ENCODE measurements around the gene IP6K3.

IP6K3 gene

DNA sequence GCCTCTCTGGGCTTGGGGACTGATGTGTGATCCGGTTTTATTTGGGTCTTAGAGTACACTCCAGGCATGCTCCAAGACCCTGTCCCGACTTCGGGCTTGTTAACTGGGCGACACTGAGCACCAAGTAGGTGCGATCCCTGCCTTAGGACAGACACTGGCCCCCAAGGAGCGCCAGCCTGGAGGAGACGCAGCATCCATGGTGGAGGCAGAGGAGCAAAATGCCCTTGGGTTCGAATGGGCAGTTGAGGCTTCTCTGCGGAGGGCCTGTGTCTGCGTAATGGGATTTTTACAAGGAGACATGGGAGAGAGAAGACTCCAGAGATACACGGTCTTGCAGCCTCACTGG is 42.8 kb upstream of the IP6K3 start:
- Histone ChIP-seq H3K4me3 (peak overlapping the region; percentile 91), H3K27ac (peak overlapping the region; percentile 98)
- no peak for DNase-seq (ENCODE audit: low spot score)
- TF ChIP-seq, protein P1, sequence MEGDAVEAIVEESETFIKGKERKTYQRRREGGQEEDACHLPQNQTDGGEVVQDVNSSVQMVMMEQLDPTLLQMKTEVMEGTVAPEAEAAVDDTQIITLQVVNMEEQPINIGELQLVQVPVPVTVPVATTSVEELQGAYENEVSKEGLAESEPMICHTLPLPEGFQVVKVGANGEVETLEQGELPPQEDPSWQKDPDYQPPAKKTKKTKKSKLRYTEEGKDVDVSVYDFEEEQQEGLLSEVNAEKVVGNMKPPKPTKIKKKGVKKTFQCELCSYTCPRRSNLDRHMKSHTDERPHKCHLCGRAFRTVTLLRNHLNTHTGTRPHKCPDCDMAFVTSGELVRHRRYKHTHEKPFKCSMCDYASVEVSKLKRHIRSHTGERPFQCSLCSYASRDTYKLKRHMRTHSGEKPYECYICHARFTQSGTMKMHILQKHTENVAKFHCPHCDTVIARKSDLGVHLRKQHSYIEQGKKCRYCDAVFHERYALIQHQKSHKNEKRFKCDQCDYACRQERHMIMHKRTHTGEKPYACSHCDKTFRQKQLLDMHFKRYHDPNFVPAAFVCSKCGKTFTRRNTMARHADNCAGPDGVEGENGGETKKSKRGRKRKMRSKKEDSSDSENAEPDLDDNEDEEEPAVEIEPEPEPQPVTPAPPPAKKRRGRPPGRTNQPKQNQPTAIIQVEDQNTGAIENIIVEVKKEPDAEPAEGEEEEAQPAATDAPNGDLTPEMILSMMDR (IDR thresholded peaks at IDR 0.05): no peak

DNA sequence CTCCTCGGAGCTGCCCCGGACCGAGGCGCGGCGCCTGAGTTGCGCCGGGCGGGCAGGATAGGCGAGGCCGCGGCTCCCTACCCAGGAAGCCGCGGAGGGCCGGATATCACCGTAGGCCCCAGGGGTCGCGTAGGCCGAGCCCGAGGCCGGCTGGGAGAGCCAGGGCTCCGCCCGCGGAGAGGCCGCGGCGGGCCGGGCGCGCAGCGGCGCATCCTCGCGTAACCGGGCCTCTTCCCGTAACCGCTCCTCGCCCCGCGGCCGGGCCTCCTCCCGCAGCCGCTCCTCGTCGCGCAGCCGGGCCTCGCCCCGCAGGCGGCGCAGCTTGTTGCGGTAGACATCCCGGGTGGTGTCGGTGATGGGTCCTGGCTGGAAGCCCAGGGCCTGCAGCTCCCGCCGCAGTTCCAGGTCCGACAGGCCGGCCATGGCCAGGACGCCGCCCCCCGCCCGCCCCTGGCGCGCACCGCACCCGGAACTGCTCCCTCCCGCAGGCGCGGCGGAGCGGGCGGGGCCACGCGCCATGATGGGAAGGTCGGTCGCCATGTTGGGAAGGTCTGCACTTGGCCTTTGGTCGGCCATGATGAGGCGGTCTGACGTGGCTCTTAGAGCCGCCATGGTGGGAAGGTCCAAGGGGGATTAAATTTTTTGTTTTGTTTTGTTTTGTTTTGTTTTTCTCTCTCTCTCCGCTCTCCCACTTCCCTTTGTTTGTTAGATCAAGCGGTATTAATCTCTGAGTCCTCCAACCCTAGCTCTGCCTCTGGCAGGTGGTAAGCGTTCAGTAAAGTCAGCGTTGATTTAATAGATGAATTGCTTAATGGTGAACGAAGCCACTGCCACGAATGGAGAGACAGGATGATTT is 42.2 kb upstream of the IP6K3 start, which contains the start of gene LEMD2:
TSS of gene LEMD2 (minus strand) at position 437 of the 856 bp plus-strand sequence. CDS start at position 423, 14 bp downstream.
- Histone ChIP-seq H3K27ac (peak within 1 kb of the TSS; percentile 98), H3K4me3 (peak within 1 kb of the TSS; percentile 91)
- TF ChIP-seq, protein P1 (IDR thresholded peaks at IDR 0.05): no peak
- DNase-seq (ENCODE audit: low spot score): peak; percentile 94

DNA sequence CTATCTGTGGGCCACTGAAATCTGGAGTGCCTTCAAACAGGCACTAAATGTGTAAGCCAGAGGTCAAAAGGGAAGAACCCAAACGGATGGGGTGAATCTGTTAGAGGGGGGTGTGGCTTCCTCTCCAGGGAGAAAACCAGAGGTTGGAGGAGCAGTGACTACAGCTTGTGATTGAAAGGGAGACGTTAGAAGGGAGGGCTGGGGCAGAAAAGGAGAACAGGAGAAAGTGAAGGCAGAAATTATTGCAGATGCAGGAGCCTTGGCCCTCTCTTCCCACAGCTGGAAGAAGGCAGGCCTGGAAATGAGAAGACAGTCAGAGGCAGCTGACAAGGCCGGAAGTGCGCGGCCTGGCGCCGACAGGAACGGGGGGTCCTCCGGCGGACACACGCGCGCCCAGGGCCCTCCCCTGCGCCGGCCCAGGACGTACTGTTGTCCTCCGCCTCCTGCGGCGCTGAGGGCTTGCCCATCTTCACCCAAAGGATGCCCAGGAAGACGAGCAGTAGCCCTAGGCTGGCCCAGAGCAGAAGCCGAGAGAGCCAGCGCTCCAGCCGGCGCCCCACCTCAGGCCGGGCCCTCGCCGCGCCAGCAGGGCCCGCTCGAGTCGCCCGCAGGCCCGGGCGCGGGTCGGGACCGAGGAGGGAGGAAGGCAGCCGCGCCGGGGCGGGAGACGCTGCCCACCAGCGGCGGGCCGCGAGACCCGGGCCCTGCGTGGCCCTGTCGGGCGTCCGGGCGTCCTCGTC is 41.4 kb upstream of the IP6K3 start:
- TF ChIP-seq, protein P1 (IDR thresholded peaks at IDR 0.05): no peak
- peak overlapping the region; percentile 91 for H3K4me3 ChIP-seq
- H3K27ac ChIP-seq: peak overlapping the region; percentile 98
- peak; percentile 84 for DNase-seq (ENCODE audit: low spot score)

DNA sequence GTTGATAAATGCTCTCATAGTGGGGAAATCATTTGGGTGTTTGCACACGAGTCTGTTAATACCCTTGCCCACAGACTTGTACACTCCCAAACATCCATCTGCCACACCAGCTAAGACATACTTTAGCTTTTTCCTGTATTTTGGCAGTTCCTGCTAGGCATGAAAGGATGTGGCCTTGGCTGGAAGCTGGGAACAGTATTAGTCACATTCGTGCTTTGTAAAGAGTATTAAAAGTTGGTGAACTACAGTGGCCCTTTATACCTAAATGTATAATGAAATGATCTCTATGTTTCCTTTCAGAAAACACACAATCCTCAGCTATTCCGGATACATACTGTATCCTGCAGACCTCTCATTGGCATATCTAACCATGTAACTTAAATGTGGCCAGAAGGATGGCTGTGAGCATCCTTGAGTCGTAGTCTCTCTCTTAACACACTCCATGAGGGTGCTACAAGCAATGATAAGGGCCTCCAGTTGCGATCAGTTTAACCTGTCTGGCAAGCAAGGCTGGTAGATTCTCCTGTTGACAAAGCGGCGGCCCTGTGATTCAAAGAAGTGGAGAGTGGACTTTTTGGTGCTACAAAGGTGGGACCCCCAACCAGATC is 40.7 kb upstream of the IP6K3 start:
- H3K4me3 ChIP-seq: peak overlapping the region; percentile 91
- TF ChIP-seq, protein P1 (IDR thresholded peaks at IDR 0.05): no peak

DNA sequence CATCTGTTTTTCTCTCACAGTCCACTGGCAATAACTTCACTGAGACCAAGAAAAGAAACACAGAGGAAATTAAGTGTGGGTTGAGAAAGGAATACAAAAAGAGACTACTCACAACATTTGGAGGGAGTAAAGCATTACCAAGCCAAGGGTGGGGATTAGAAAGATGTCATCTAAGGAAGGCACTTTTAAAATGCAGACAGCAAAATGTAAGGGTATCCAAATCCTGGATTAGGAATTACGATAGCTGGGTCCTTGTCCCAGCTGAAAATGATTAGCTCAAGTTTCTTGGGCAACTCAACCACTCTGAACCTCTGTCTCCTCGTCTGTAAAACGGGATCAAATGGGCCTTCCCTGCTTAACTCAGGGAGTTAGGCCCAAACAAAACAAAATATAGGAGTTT is 40.0 kb upstream of the IP6K3 start:
- DNase-seq (ENCODE audit: low spot score): no peak
- TF ChIP-seq, protein P1 (IDR thresholded peaks at IDR 0.05): no peak
- Histone ChIP-seq H3K4me3 (peak overlapping the region; percentile 91), H3K27ac (peak overlapping the region in 1 of 2 donors; percentile 98)

More for the DNA sequence above, 40.7 kb upstream of the IP6K3 start:
- peak overlapping the region; percentile 98 for H3K27ac ChIP-seq
- no peak for DNase-seq (ENCODE audit: low spot score)

DNA sequence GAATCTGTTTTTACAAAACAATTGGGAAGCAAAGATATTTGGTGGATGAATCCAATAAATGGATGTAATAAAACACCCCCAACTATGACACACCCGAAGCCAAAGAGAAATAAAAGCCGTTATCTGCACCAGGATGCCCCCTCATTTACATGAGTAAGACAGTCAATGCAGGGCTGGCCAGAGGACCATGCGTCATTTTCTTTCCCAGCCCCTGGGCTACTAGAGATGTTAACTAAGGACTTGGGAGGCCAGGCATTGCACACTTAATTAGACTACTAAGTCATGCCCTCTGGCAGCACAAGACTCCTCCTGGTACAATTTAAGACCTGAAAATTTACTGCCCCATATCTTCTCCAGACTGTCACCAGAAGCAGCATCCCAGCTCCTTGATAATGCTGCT is 39.1 kb upstream of the IP6K3 start:
- H3K27ac ChIP-seq: peak overlapping the region in 1 of 2 donors; percentile 41
- TF ChIP-seq, protein P1 (IDR thresholded peaks at IDR 0.05): no peak
- peak overlapping the region; percentile 4 for H3K4me3 ChIP-seq
- DNase-seq (ENCODE audit: low spot score): no peak

Measured in coronary artery (tissue), 2 donors.